Measurements from ENCODE around the gene HIC1.
A peak's percentile ranks its signal among the peaks of the same experiment; 100 is the strongest.

Gene HIC1

DNA sequence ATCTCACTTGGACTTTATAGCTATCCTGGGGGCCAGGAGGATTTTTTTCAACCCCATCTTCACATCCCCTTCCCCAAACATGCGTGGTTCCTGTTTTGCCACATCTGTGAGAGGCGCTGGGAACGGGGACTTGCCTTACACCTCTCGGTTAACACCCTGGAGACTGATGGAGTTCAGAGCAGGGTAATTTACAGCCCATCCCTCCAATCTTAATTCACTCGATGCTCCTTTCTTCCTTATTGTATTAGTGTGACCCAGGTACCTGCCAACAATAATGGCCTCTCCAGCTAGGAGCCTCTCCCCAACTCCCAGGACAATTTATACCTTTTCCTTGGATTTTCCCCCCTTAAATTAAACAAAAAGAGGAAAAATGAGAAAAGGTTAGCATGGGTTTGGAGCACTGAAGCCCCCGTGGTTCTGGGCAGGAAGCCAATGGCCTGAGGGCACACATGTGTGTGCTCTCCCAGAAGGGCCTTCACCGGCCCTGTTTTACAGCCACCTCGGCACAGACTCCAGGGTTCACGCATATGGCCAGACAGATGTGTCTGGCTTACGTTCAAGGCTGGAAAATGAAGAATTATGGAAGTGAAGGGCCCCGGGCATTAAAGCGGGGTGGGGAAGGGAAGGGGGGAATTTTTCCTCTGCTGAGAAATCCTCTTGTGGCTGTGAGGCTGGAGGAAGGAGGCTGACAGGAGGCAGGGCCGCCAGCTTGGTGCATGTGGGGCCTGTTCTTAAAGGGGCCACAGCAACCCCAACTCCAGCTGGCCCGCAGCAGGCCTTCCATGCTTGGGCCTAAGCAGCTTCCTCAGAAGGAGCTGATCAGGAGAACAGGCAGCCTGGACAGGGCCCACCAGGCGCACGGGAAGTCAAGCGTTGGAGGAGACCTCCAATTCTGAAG is 21.4 kb downstream of the HIC1 start:
- DNase-seq (ENCODE audit: low spot score): no peak

DNA sequence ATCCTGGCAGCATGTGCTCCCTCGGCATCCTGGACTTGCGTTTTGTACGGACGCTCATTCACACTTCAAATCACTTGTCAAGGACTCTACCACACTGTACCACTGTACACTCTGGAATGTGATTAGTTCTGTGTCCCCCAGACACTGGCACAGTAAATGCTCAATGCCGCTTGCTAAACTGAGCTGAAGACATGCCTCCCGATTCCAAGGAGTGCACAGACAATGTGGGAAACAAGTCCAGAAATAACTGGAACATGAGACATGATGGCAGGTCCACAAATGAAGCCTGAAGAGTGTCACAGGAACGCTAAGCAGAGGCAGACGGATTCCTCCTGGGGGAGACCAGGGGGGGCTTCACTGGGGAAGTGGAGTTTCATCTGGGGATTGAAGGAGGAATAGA is 22.1 kb downstream of the HIC1 start:
- DNase-seq (ENCODE audit: low spot score): no peak

DNA sequence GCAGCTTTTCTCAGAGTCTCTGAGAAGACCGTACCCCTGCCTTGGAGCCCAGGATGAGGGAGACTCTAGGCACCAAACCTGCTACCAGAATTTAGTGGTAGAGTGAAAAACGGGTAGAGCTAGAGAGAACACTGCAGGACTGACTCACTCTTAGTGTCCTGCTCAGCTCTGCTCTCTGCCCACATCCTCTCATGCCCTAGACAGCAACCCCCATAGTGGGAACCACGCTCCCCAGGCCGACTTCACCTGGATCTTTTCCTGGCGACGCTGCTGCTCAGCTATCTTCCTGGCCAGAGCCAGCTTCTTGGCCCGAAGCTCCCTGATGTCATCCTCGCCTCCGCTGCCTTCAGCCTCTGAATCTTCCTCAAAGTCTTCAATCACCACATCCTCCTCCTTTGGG is 26.7 kb downstream of the HIC1 start:
- peak; percentile 37 for DNase-seq (ENCODE audit: low spot score)

DNA sequence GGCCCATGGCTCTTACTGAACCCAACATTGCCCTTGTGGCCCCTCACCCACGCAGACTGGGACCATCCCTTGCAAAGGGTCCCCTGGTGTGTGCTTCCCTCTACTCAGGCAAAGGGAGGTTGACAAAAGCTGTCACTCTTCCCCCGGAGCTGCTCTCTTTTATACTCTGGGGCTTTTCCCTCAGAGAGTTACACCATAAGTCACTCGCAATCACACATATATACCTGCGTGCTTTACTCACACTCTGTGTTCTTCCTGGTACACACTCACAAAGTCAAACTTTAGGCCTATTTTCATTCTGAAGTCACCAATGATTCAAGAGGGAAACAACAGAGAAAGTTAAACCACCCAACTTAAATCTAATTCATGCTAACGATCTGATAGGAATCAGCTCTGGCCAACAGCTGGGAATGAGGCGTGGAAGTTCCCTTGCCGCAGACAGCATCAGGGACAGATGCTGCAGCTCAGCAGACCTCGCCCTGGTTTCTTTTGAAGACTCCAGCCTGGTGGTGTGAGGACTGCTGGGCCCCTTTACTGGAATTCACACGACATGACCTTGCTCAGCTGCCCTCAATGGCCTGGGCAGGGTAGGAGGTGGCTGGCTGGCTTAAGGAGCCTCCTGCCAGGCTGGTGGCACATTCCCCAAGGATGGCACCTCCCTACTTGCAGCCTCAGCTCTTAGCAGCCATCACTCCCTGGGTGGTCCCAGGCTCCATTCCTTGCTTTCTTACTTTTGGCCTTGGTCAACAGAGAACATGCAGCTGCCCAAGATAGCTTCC is 27.3 kb downstream of the HIC1 start:
- DNase-seq (ENCODE audit: low spot score): no peak

DNA sequence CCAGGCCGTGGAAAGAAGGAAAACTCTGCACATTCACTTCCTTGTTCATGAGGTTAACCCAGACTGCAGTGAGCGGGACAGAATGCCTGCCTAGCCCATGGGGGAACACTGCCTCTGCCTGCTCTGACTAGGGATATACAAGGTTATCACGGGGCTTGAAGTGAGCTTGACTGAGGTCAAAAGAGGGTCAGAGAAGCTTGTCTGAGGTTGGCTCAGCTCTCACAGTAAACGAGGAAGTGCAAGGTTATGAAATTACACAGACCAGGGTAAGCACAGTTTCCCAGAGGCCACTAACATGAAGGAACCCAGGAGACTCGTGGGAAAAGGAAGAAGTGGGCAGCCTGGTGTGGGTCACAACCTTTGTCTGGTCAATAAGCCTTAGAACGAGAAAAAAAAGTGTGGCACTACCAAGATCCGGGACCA is 28.7 kb downstream of the HIC1 start:
- DNase-seq (ENCODE audit: low spot score): peak; percentile 29

DNA sequence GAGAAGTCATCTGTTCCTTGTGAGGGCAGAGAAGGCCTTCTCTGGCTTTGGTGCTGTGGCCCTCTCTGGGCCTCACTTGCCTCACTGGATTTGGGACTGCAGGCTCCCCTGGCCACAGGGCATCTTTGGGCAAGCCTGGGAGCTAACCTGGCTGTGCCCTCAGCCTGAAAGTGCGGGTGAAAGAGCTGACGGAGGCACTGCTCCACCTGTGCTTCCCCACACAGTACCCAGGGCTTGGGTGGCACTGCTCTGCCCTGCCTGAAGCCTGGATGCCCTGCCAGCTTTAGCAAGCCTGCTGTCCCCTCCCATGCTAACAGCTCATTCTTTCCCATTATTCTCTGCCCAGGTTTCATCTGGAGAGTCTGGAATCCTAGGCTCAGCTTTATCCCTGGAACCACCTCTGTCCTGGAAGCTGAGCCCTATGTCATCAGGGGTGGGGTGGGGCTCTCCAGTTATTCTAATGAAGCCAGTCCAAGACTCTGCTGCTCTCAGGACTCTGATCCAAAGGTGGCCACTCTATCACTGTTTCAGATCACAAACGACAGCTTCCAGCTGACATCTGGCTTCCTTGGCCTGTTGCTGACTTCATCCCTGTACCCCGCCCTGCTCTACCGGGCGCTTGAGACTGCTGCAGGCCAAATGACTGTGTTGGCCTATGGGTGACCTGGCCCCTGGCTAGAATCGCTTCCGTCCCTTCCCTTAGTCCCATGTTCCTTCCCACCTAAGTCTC is 29.3 kb downstream of the HIC1 start:
- DNase-seq (ENCODE audit: low spot score): peak; percentile 44

DNA sequence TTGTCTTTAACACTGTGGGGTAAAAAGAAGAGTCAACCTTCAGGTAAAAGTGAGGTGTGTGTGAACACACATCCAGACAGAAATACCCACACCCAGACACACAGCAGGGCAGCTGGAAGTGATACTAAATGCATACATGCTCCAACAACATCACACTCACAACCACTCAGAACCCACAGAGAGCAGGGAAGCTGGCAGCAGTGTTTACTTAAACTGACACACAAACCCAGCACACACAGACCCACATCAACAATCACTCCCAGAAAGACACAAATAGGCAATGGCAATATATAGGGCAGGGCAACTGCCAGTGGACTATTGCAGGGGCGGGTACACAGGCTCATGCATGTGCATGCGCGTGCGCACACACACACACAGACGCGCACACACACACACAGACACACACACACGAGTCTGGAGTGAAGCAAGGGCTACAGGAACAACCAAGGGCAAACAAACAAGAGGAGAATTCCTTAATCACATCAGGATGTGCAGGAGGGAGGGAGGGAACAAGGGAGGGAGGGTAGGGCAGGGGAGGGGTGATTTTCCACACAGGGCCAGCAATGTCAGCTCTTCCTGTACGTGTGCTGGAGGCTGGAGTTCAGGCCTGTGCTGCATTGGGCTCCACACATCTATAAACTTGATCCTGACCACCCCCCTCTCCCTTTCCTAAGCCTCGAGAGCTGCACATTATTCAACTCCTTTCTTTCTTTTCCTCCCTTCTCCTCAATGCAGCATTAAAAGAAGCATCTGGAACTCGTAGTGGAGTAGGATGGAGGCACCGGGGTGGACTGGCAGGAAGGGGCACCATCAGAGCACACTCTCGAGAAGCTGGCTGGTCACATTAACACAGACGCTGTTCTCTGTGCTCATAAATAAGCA is 30.1 kb downstream of the HIC1 start:
- DNase-seq (ENCODE audit: low spot score): peak; percentile 34

DNA sequence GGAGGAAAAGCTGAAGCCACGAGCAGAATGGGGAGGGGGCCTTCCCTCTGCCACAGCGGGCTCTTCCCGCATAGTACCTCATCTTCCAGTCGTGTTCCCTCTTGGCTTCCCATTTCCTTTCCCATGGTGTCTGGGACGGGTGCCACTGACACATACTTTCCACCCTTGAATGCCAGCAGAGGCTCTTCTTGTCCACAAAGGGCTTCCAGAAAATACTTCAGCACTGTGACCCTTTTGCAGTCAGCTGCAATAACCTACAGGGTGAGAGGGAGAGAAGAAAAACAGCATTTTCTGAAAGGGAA is 30.7 kb downstream of the HIC1 start:
- no peak for DNase-seq (ENCODE audit: low spot score)

DNA sequence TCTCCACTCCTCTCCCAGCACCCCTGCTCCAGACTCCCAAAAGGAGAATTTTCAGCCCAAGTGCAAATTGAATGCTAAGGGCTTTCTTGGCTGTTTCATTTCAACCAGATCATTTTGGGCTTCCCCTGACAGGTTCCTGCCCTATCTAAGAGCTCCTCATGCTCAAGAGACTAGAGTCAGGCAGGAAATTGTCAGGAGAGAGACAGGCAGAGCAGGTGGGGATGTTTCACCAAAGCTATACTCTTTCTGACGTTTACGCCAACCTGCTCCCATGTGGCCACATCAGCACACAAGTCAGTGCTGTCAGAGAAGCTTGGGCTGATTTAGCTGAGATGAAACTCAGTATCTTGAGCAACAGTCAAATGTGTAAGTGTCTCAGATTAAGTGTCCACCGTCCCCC is 31.4 kb downstream of the HIC1 start:
- no peak for DNase-seq (ENCODE audit: low spot score)

DNA sequence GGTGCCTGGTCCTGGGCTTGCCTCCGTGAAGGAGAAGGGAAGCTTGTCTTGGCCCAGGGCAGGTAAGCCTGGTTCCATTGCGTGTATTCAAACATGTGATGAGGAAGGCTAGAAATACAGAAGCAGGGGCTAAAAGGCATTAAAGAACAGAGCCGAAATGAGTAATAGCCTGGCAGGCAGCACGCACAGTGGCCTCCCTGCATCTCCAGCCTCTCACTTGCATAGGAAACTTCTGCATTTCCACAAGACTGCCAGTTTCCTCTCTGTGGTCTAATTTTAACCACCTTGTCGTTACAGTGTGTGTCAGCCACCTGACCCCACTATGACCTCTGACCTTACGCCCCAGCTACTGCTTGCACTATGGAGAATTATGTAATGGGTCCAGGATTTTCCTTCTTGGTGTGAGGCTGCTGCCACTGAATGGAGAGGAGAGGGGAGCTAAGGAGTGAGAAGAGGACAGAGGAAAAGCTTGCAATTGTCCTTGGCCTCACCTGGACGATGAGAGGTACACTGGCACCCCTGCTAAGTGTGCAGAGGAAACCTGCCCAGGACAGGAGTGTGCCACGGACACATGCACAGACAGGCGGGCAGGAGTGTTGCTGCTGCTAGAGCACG is 32.8 kb downstream of the HIC1 start:
- DNase-seq (ENCODE audit: low spot score): no peak

DNA sequence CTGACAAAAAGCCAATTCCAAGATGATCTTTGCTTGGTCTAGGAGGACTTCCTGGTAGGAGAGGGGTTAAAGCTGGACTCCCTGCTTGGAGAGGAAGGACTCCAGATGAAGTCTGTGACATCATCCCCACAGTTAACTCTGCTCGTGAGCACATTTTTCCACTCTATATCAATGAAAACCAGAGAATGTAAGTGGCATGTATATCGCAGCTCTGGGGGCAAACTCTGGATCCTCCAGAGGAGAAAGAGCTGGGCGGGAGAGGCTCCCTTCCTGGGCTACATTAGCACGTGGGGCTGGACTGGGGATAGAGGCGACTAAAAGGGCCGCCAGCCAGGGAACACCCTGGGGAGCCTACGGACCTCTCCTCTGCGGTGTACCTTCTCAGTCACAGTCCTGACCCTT is 34.1 kb downstream of the HIC1 start:
- no peak for DNase-seq (ENCODE audit: low spot score)

DNA sequence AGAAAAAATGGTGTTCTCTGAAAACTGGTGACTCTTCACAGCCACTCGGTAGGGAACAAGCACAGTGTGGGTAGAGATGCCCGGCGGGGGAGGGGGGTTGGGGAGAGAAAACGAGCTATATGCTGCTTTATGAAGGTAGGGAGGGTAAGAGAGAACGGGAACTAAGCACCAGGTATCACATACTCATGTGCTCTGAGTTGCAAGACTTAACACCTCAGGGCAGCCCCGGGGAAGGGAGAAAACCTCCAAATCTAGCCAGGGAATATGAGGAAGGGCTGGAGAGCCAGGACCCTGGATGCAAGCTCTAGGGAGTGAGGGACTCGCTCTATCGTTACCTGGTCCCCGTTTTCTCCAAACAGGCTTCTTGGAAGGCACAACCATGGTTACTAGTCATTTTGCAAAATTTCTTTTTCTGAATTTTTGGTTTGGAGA is 35.3 kb downstream of the HIC1 start:
- DNase-seq (ENCODE audit: low spot score): no peak

DNA sequence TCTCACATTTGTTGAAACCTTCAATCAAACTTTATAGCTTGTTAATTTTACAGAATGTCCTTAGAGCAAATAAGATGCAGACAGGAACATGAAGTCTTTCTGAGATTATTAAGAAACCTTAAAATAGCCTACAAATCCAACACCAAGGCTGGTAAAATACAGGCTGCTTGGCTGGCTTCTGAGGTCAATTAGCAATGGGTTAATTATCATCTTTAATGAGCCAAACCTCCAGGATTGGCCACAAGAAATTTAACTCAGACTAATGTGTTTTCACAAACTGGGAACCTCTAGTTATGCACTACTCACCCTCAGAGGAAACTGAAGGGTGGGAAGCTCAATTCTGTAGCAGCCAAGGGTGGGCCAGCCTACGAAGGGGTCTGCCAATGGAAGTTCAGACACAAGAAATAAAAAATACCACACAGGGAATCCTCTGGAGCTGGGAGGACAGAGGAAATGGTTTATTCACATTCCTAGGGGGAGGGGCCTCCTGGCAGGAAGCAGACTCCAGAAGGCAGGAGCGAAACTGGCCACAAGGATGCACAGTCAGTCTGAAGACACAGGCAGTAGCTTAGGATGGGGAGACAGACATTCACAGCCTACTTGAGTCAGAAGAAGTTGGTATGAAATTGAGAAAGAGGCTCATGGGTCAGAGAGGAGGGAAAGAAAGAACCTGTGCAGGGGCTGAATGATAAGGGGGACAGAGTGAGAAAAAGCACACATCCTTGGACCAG is 36.1 kb downstream of the HIC1 start:
- peak; percentile 85 for DNase-seq (ENCODE audit: low spot score)

DNA sequence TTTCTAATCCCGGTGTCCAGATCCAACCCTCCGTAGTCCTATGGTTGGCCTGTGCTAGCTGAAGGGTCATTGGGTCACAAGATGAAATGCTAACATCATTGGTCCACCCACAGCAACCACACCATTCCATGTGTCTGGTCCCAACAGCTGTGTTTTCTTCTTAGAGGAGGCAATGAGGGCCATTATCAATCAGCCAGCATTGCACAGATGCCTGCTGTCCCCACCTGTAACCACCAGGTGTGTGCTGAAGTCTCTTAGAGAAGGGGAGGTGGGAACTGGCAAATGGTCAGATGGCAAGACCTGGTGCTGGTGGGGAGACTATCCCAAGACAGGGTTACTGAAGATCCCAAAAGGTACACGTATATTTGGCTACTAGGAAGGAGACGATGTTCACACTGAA is 37.4 kb downstream of the HIC1 start:
- DNase-seq (ENCODE audit: low spot score): no peak

DNA sequence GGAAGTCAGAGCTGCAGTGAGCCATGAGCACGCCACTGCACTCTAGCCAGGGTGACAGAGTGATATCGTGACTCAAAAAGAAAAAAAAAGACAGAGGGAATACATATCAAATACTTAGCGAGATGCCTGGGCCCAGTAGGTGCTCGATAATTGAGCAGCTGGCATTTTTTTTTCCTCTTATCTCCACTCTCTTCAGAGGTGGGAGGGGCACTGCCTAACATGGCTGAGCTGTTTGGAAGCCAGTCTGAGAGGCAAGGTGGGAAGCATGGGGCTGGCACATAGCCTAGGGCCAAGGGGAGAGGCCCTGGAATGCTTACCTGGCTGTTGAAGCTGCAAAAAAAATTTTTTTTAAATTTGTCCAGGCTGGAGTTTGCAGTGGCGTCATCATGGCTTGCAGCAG is 38.4 kb downstream of the HIC1 start:
- peak; percentile 9 for DNase-seq (ENCODE audit: low spot score)

DNA sequence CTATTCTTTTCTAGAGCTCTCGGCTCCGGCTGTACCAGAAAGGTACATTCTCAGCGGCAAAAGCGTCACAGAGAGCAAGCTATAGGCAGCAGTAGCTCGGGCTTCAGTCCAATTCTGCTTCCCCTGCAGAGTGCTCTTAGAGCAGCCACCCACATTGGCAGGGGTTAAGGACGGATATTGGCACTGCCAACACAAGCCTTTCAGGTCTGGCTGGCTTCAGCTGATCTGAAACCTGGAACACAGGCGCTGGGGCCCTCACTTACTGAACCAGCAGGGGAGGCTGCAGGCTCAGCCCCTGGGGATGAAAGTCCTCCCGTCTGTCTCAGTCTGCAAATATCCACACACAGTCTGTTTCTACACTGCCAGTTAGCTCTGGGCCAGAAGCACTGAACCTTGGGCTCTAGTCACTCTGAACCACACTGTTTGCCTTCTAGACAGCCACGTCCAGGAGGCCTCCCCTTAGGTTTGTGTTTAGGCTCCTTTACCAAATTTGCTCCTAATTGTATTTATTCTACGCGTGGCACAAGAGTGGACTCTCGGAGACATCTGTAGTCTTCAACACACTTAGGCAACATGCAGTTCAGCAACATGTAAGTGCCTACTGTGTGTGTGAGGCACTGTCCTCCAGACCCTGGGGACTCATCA is 40.1 kb downstream of the HIC1 start:
- DNase-seq (ENCODE audit: low spot score): peak; percentile 44

DNA sequence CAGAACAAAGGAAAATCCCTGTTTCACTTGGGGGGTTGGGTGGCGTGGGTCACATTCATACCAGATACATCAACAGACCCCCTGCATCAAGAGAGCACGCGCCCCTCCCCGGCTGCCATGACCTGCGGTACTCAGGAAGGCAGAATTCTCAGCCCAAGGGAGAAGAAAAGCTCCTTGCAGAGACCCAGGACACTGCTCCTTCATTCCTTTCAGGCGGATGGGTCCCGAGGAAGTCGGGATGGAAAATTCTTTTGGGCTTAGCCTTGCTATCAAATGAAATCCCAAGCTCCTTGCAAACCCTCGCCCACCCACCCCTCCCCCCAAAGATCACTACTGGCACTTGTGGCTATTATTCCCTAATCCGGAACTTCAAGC is 40.6 kb downstream of the HIC1 start:
- no peak for DNase-seq (ENCODE audit: low spot score)

DNA sequence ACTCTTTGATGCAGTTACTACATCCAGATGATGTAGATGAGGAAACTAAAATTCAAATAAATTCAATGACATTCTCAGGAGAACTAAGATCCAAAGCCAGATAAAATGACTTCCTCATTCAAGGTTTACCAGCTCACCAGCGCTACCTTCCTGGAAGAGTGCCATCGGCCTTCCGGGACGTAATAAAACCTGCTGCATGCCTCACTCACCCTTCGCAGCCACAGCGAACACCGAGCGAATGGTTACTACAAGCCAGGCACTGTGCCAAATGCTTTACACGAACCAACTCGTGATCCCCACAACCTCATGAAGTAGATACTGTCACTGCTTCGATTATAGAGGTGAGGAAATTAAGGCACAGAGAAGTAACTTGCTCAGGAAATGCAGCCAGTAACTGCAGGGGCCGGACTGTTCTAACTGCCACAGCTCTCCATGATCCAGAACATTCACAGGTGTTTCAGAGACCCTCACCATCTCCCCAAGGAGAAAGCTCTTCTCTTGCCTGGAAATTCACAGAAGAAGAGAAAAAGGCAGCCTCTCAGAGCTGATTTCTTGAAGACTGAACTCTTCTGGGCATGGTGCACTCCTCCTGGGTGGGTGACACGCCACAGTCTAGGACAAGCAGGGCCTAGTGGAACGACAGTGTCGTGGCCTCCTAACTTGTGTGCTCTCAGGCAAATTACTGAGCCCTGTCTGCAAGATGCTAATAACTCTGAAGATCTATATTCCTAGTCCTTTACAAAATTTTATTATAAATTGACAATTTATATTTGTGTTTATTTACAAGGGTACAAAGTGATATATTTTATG is 46.8 kb downstream of the HIC1 start:
- peak; percentile 98 for DNase-seq (ENCODE audit: low spot score)

All from kidney tubule cell (primary cell).